Aorta (tissue), 5 donors: ENCODE results near the gene HRAS. TPM values are rescaled to one million over a fixed set of nuclear protein-coding genes. Genes with fewer than 3 reads are reported as not detected.

Experiments used
- ATAC-seq: fragments of 200-7000 bp; cut with Tn5 transposase; one replicate; pipeline ENCODE4 v1.9.1; 2022; ENCODE audit warnings: moderate library complexity; ENCODE audit not compliant: low FRiP score
- DNase-seq, 2 donors: peaks; one replicate each; pipeline ENCODE4 v3.0.0-alpha.2; 2020
- H3K27ac ChIP-seq, 2 donors: one replicate each; pipeline ENCODE4 v1.5.1; 2013; ENCODE audit warnings: low read length in 2 of 2, mild to moderate bottlenecking in 2 of 2, moderate library complexity in 2 of 2, control low read depth in 1 of 2, inconsistent platforms in 1 of 2, low read depth in 1 of 2
- H3K27me3 ChIP-seq, 2 donors: one replicate each; pipeline ENCODE4 v1.6.1; 2013; ENCODE audit warnings: control low read depth in 1 of 2, low read length in 1 of 2, mild to moderate bottlenecking in 1 of 2, moderate library complexity in 1 of 2; ENCODE audit not compliant: insufficient read depth in 2 of 2, control insufficient read depth in 1 of 2
- H3K36me3 ChIP-seq, 2 donors: one replicate each; pipeline ENCODE4 v1.6.1; 2013; ENCODE audit warnings: control low read depth in 1 of 2, low read length in 1 of 2, mild to moderate bottlenecking in 1 of 2; ENCODE audit not compliant: insufficient read depth in 2 of 2, control insufficient read depth in 1 of 2
- H3K4me1 ChIP-seq, 2 donors: one replicate each; pipeline ENCODE4 v1.6.1; 2013; ENCODE audit warnings: low read length in 2 of 2, control low read depth in 1 of 2, mild to moderate bottlenecking in 1 of 2, moderate library complexity in 1 of 2; ENCODE audit not compliant: insufficient read depth in 2 of 2, control insufficient read depth in 1 of 2
- H3K4me3 ChIP-seq, 2 donors: one replicate each; pipeline ENCODE4 v1.5.1; 2013; ENCODE audit warnings: low read length in 2 of 2, control low read depth in 1 of 2, mild to moderate bottlenecking in 1 of 2
- H3K9me3 ChIP-seq: one replicate; pipeline ENCODE4 v1.6.1; 2013; ENCODE audit warnings: mild to moderate bottlenecking, low read length; ENCODE audit not compliant: control insufficient read depth
- WGBS, 2 donors: extraction: QIAGEN DNeasy Blood & Tissue Kit; methylation state at CpG; one replicate each; pipeline ENCODE4 v1.1.7; 2013; 5-methylcytosine and 5-hydroxymethylcytosine counted together
- intact Hi-C, 2 donors: fragments of 100-400 bp; cut with DNase I; formaldehyde crosslinking; loops; one replicate each; pipeline versions ENCODE4 v1.14.2 to v1.15.0; 2022
- long read RNA-seq, 2 donors: library from polyadenylated mRNA; unstranded; transcript quantifications; one replicate each; pipeline ENCODE4 v2.0.0, GENCODE V29; 2020 to 2021
- polyA plus RNA-seq, 2 donors: library from polyadenylated mRNA; stranded (reverse); fragments of 200-250 nt; gene quantifications; one replicate each; pipeline ENCODE4 v1.2.3, GENCODE V29; 2013
- total RNA-seq, 2 donors: library from RNA; stranded (reverse); fragmentation: NEBNext Ultra II Directional; extraction: Animal tissue kit (Norgen Biotek cat#: 25700); gene quantifications; one replicate each; pipeline ENCODE4 v1.2.1, GENCODE V29; 2021
- donor health status: healthy with polysubstance abuse.
- donor health status: Bipolar disorder and iron deficiency.
- donor health status: DM: no; HTN: no; CAD: no.
- donor health status: DM: no; HTN: no; CAD: no.
- donor health status: DM: yes; HTN: yes; CAD: no.

HRAS gene
- total RNA-seq (10 to 100 TPM; 35.9 to 44.9 TPM), polyA plus RNA-seq (100 to 1,000 TPM in 1 of 2 donors, 10 to 100 TPM in 1; 75.9 to 142 TPM)
- long read RNA-seq, donor 1, partial matches to known transcripts = 2 of 5 reads
- long read RNA-seq, donor 1, other reads (novel, unspliced or antisense) = 1 of 5 reads
- long read RNA-seq, donor 2, transcript HRAS-201 (6 exons, 894 nt) = major isoform, 5 of 16 reads
- long read RNA-seq, donor 2, partial matches to known transcripts = 5 of 16 reads
- long read RNA-seq, donor 2, other reads (novel, unspliced or antisense) = 0 of 16 reads

DNA sequence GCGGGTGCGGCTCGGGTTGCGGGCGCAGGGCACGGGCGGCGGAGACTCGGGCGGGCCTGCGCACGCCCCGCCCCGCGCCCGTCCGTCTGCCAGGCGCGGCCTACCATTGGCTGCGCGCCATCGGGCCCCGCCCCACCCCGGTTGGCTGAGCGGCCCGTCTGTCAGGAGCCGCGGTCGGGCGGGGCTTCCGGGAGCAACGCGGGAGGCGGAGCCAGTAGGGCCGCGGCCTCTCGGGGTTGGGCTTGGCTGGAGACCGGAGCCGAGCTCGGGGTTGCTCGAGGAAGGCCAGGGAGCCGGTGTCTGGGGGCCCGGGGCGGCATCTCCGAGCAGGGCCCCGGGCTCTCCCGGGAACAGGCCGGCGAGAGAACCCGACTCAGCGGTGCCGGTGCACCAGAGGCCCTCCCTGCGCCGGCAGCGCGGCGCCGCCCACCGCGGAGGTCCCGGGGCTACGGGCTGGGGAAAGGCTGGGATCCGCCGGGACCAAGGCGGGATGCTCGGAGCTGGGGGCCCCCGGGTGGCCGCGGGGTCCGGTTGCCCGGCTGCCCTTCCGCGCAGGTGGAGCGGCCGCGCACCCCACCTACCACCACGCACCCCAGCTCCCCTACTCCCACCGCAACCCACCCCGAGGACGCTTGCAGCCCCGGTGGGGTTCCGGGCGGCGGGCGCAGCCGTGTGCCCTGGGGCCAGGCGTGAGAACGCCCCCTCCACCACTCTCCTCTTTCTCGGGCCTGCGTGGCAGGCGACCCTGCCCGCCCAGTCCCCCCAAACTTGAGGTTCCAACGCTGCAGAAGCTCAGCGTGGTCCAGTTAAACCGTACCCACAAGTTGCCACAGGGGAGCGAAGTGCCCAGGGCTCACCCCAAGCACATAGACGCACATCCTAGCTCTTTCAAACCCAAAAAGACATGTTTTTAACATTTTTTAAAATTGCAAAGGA lies at the start of gene HRAS:
Gene HRAS (minus strand): TSS at position 58 of the 936 bp plus-strand sequence.
- no peaks in the 10 kb centered on the region for H3K4me1 ChIP-seq
- peak; percentile 96 to 97 for DNase-seq
- 2 to 4% methylated on average over 71 to 97 of the region's 97 CpGs for WGBS, 2 donors
- peak; percentile 93 for ATAC-seq
- H3K9me3 ChIP-seq = no peaks in the 10 kb centered on the region
- no peaks in the 10 kb centered on the region for H3K27me3 ChIP-seq
- intact Hi-C loops = no loop called here
- H3K27ac ChIP-seq = no peak within 1 kb of the TSS
- H3K36me3 ChIP-seq = no peaks in the 10 kb centered on the region
- H3K4me3 ChIP-seq = peak within 1 kb of the TSS; percentile 73 to 87

DNA sequence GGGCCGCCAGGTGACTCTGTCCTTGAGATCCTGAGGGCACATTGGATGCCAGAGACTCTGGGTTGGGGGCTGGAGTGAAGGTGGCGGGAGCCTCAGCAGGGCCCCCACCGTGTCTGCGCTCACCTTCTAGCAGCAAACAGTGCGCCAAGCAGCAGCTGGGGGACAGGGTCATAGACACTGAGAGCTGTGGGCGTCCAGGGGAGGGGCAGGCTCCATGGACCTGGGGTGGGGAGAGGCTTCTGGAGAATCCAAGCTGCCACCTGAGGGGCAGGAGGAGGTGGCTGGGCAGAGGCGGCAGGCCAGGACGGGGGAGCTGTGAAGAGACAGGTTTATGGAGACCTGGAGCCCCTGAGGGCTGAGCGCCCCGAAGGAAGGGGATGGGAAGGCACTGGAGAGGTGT lies 48.9 kb upstream of the HRAS start:
- intact Hi-C loops = no loop called here
- no peak overlapping the region for H3K27ac ChIP-seq
- no peaks in the 10 kb centered on the region for H3K27me3 ChIP-seq
- peaks cover 1 to 2% of the 10 kb centered on the region in 2 donors for H3K36me3 ChIP-seq
- WGBS, 2 donors = 94% methylated on average over 10 of the region's 10 CpGs
- no peak overlapping the region for H3K4me3 ChIP-seq
- no peaks in the 10 kb centered on the region for H3K4me1 ChIP-seq
- no peak for ATAC-seq
- no peaks in the 10 kb centered on the region for H3K9me3 ChIP-seq
- DNase-seq = no peak

DNA sequence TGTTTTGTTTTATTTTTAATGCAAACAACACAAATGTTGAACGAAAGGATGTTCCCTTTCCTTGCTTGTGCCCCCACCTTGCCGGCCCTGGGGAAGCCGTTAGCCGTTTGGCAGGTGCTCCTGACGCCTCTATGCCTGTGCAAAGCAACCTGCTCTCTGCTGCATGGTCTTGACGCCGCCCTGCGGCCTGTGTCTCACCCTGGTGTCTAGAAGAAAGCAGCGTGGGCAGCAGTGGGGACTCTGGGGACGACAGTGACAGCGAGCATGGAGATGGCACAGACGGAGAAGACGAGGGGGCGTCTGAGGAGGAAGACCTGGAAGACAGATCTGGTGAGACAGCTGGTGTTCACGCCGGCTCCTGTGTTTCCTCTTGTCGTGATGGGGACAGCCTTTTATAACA lies 46.4 kb upstream of the HRAS start:
- ATAC-seq = no peak

DNA sequence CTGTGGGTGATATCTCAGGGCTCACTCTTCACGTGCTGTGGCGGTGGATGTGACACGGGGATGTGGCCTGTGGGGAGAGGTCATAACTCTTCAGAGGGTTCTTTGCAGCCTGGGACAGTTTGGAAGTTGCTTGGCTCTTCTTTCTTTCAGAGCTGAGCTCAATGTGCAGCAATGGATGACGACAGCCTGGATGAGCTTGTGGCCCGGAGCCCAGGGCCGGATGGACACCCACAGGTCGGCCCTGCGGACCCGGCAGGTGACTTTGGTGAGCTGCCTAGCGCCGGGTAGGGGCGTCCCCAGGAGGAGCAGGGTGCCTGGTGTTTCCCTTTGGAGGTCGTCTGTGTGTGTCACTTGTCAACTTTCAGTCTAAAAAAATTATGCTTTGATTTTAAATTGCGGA lies 46.0 kb upstream of the HRAS start:
- DNase-seq = no peak
- WGBS, 2 donors = 83 to 85% methylated on average over 14 of the region's 14 CpGs
- H3K27ac ChIP-seq = no peak overlapping the region
- intact Hi-C loops = no loop called here
- H3K4me1 ChIP-seq = no peaks in the 10 kb centered on the region
- no peaks in the 10 kb centered on the region for H3K36me3 ChIP-seq
- H3K4me3 ChIP-seq = no peak overlapping the region
- H3K9me3 ChIP-seq = no peaks in the 10 kb centered on the region
- ATAC-seq = no peak
- H3K27me3 ChIP-seq = no peaks in the 10 kb centered on the region

More for the DNA sequence above, 46.4 kb upstream of the HRAS start:
- no peaks in the 10 kb centered on the region for H3K36me3 ChIP-seq
- no peaks in the 10 kb centered on the region for H3K9me3 ChIP-seq
- intact Hi-C loops = no loop called here
- H3K4me1 ChIP-seq = no peaks in the 10 kb centered on the region
- WGBS, 2 donors = 85 to 88% methylated on average over 17 of the region's 17 CpGs
- no peaks in the 10 kb centered on the region for H3K27me3 ChIP-seq
- H3K27ac ChIP-seq = no peak overlapping the region
- no peak overlapping the region for H3K4me3 ChIP-seq
- no peak for DNase-seq

DNA sequence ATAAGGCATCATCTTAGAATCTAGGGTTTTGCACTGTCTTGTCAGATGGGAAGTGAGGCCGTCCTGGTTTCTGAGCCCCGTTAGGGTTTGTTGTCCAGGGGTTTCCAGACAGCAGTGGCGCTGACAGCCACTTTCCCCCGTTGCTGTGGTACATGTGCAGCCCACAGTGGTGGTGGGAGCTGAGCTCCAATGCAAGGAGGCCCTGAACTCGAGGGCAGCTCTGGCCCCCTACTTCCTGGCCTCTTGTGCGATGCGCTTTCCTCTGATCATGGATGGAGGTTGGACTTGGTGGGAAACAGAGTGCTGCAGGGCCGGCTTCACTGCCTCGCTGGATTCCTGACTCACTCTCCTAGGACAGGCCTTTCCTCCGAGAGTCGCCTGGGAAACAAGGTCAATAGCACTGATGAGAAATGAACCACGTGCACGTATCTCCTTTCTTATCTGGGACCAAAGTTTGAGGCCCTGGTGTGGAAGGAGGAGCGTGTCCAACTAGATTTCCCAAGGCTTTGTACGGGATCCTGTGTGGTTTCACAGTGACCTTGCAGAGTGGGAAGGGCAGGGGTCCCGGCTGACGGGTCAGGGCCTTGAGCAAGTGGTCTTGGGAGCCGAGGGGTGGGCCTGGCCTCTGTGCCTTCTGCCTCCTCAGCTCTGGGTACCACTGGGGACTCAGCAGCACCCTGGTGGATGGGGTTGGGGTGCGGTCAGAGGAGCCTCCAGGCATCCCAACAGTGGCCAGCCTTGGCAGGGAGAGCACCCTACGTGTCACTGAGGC lies 44.6 kb upstream of the HRAS start:
- H3K27ac ChIP-seq = no peak overlapping the region
- no peak for ATAC-seq

DNA sequence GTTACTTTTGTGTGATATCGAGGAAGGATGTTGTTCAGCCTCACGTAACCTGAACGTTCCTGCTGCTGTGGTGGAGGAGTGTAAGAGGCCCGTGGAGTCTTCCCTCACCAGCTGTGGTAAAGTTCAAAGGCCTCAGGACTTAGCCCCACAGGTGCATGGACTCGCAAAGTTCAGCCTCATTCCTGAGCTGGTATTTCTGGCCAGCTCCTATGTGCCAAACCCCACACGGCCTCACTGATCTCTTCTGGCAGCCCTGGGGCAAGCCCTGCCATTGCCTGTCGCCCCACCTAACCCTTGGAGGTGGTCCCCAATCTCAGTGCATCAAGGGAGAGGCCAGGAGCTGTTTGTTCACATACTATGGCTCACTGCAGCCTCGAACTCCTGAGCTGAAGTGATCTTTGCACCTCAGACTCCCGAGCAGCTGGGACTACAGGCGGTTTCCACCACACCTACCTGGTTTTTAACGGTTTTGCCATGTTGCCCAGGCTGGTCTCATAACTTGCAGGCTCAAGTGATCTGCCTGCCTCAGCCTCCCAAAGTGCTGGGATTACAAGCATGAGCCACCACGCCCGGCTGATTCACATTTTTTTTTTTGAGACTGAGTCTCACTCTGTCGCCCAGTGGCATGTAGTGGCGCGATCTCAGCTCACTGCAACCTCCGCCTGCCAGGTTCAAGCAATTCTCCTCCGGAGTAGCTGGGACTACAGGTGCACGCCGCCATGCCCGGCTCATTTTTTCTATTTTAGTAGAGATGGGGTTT lies 43.1 kb upstream of the HRAS start:
- no peak for ATAC-seq
- whole genome bisulfite sequencing, 2 donors = 76 to 83% methylated on average over 21 of the region's 21 CpGs
- no peak overlapping the region for H3K27ac ChIP-seq
- H3K9me3 ChIP-seq = no peaks in the 10 kb centered on the region
- no peak for DNase-seq
- H3K27me3 ChIP-seq = no peaks in the 10 kb centered on the region
- H3K4me1 ChIP-seq = no peaks in the 10 kb centered on the region
- H3K4me3 ChIP-seq = no peak overlapping the region
- intact Hi-C loops = loop anchor here in 1 of 2 donors (5.0 kb wide), 1 partner anchor 34 kb away; no protein-coding TSS in a partner anchor
- H3K36me3 ChIP-seq = no peaks in the 10 kb centered on the region

More for the DNA sequence above, 44.6 kb upstream of the HRAS start:
- 81 to 84% methylated on average over 20 of the region's 20 CpGs for WGBS, 2 donors
- no peak for DNase-seq
- Histone ChIP-seq H3K36me3 (no peaks in the 10 kb centered on the region), H3K27me3 (no peaks in the 10 kb centered on the region), H3K9me3 (no peaks in the 10 kb centered on the region), H3K4me1 (no peaks in the 10 kb centered on the region), H3K4me3 (no peak overlapping the region)
- intact Hi-C loops = loop anchor here in 1 of 2 donors (5.0 kb wide), 1 partner anchor 32 kb away; no protein-coding TSS in a partner anchor

DNA sequence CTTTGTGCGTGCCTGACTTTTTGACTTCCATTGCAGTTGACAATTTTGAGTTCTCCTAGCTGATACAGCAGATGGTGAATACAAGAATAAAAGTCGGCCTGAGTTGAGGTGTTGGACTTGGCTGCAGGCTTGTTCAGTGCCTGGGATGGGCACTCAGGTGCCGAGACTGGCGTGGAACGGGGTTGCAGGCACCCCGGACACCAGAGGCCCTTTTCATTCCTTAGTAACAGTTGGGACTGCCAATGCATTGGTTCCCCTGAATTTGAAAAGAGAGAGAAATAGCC lies 42.2 kb upstream of the HRAS start:
- H3K9me3 ChIP-seq = no peaks in the 10 kb centered on the region
- DNase-seq (no peak), ATAC-seq (no peak)
- no peaks in the 10 kb centered on the region for H3K4me1 ChIP-seq
- H3K27me3 ChIP-seq = no peaks in the 10 kb centered on the region
- WGBS, 2 donors = 67 to 70% methylated on average over 6 of the region's 6 CpGs
- intact Hi-C loops = loop anchor here in 1 of 2 donors (5.0 kb wide), 1 partner anchor 35 kb away; no protein-coding TSS in a partner anchor
- H3K27ac ChIP-seq = no peak overlapping the region
- H3K36me3 ChIP-seq = no peaks in the 10 kb centered on the region
- peak overlapping the region in 1 of 2 donors; percentile 69 for H3K4me3 ChIP-seq
